ENCODE measurements around the gene NSRP1.
A peak's percentile ranks its signal among the peaks of the same experiment; 100 is the strongest.
"Not testable (repeated sequence)": the region's sequence is repeated elsewhere in the genome, so short reads cannot be mapped to it uniquely, and the experiment has no call there.

NSRP1 gene

GRCh38 chr17:30225112-30225511, 108.5 kb downstream of the NSRP1 start:
- no peak for DNase-seq

- no peak for DNase-seq
Observed at GRCh38 chr17:30225919-30226553, 109.4 kb downstream of the NSRP1 start.

DNA sequence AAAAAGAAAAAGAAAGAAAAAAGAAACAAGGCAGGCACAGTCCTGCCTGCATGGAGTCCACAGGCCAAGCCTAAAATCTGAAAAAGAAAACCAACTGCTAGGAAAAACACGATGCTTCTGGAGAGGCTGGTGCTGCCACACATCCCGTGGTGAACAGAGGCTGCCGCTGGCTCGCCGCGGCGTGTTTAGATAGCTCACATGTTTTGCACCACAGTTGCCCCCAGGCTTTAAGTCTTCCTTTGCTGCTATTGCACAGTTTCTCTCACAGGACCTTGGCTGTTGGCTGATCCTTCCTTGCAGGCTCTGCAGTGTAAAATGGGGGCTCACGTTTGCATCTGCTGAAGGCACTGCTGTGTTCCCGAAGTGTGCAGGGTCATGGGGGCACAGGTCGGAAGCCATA, 110.3 kb downstream of the NSRP1 start:
- no peak for DNase-seq

DNA sequence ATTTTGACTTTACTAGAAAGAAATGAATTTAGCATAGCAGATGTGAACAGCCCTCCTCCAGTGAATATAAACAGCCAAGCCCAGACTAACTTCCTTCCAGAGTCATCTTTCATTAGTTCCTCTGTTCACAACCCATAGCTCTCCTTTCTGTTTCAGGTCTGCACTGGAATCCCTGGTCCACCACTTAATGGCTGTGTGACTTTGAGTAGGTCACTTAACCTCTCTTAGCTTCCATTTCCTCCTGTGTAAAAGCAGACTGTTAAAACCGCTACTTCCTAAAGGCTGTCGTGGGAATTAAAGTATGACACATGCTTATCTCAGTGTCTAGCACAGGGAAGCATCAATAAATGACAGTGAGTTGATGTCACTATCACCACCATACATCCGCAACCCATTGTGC, 111.4 kb downstream of the NSRP1 start:
- DNase-seq = no peak

DNA sequence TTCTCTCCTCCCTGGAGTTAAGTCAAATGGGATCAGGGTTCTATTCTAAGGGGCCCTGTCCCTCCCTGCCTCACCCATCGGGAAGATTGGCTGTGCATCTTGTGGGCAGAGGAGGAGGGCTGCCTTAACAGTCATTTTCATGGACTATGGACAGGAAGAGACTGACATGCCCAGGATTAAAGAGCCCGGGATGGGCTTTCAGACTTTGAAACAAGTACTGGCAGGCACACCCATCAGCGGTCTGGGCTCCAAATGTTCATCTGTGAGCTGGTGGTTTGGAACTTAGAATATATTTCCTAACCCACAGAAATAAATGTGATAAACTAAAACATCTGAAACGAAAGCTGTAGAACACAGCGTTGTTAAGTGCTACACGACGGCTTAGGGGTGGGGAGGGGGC, 112.4 kb downstream of the NSRP1 start:
- no peak for DNase-seq

- not testable (repeated sequence) for DNase-seq
Observed at GRCh38 chr17:30230009-30230408, 113.4 kb downstream of the NSRP1 start.

DNA sequence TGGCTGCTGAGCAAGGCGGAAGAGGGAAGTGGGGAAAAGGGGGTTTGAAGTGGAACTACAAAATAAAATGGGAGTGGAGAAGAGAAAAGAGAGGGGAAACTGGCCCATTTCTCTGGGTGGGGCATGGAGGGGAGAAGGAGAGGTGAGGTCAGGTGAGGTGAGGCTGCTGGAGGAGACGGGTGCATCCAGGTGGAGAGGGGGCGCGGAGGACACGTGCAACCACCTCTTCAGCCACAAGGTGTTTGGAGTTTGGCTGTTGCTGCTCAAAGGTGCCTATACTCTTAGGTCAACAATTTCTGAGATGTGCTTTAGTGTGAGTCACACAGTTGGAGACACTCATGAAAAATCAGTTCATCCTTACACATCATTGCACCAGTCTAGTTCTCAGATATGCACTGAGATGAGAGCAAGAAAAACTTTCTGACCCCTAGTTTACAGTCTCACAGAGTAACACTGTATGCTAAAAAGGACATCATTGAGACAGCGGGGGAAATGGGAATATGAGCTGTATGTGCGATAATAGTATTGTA, 114.0 kb downstream of the NSRP1 start:
- no peak for DNase-seq

DNA sequence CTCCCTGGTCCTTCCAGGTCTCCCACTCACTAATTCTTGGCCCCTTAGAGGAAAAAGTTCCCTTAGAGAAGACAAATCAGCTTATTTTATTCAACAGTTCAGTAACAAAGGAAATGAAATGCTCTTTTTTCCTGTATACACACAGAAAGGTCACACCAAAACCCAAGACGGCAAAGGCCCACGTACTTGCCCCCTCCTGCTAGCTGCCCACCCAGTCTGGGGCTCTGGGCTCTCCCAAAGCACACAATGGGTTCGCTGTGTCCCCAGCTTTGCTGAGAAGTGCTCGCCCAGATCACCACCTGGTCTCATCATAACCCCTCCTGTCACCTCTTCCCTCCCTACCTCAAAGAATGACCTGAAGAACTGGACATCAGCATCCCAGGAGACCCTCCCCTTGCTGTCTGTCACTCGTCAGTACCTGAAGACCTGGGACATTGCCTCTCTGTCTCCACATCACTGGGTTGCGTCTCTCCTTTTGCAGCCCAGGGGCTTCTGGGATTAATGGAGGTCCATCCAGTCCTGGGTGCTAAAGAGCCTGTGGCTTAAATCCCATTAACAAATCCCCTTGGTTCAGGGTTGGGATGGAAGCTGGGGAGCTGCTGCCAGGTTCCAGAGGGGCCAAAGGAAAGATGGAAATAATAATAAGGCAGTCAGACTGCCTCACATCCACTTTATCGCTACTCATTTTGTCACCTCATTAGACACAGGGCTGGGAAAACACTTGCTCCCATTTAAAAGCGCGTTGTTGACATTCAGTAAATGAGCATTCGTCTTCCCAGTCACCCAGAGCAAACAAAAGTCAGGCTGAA, 115.6 kb downstream of the NSRP1 start:
- DNase-seq = no peak

DNA sequence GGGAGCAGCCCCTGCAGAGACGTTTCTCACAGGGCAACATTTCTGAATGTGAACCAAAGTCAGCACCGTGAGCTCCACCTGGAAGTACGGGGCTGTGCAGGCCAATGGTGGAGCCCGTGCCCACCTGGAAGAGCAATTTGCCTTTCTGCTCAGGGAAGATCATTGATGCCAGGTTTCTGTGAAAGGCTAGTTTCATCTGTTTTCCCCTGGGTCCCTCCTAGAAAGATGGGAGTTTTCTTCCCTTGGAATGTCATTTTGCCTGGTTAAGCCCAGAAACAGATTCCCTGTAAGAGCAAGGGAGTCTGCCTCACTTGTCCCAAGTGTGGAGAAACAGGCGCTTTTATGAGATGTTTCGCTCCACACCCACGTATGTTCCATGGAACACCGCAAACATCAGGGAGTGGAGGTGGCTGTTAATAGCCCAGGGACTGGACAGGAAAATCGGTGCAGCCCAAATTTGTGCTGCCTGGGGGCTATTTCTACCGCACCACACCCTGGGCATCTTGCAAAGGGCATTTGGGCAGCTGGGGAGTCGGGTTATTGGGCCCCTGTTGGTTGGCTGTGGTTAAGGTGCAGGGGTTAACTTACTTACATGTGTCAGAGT, 116.3 kb downstream of the NSRP1 start:
- no peak for DNase-seq

- no peak for DNase-seq
Observed at GRCh38 chr17:30234296-30234695, 117.7 kb downstream of the NSRP1 start.

DNA sequence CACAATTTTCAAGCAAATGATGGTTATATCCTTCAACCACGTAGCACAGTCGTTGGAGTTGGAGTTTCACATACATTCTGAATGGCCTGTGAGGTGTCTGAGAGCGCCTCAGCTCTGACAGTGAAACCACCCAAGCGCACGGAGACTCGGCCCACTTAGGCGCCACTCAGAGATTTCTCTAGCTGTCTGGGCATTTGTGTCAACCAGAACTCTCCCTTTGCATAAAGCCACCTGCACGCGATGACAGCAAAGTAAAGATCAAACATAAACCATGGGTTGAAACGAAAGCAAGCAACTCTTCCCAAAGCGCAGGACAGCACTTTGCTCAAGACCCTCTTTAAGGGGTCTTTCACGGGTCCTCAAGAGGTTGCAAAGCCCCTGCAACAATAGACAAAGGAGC, 118.3 kb downstream of the NSRP1 start:
- DNase-seq = no peak

- peak; percentile 69 for DNase-seq
Observed at GRCh38 chr17:30235386-30236296, 119.0 kb downstream of the NSRP1 start, which contains the start of gene SLC6A4. SLC6A4 (minus strand) TSS chr17:30235697; CDS start chr17:30221958, 13,739 bp downstream.

Measured in hematopoietic multipotent progenitor cell treated with erythropoietin and hydrocortisone succinate and interleukin-3 and kit ligand, for 4 days (in vitro differentiated cells).